HG03457 (cell line): ENCODE results near the gene NINJ2.
"Not testable (repeated sequence)": the region's sequence is repeated elsewhere in the genome, so short reads cannot be mapped to it uniquely, and the experiment has no call there.

Source experiments
- ATAC-seq: cut with Tn5 transposase; IDR thresholded peaks from one replicate; pipeline ENCODE4 v1.9.1; 2021; ENCODE audit warnings: moderate number of reproducible peaks; ENCODE audit not compliant: unreplicated experiment

The NINJ2 gene

GRCh38 chr12:642633-643474 lies 20.4 kb downstream of the NINJ2 start:
- ATAC-seq, result no peak

- not testable (repeated sequence) for ATAC-seq
Observed at GRCh38 chr12:641321-641720, 21.9 kb downstream of the NINJ2 start.

- no peak for ATAC-seq
Observed at GRCh38 chr12:640773-641172, 22.5 kb downstream of the NINJ2 start.

- ATAC-seq, result no peak
Observed at GRCh38 chr12:639988-640387, 23.3 kb downstream of the NINJ2 start.

GRCh38 chr12:639566-639965 lies 23.7 kb downstream of the NINJ2 start:
- ATAC-seq, result no peak

- no peak for ATAC-seq
Observed at GRCh38 chr12:638953-639557, 24.2 kb downstream of the NINJ2 start.

GRCh38 chr12:636632-637031 lies 26.6 kb downstream of the NINJ2 start:
- no peak for ATAC-seq

- ATAC-seq, result no peak
Observed at GRCh38 chr12:633731-634130, 29.5 kb downstream of the NINJ2 start.

- no peak for ATAC-seq
Observed at GRCh38 chr12:632102-632696, 31.0 kb downstream of the NINJ2 start.

GRCh38 chr12:630656-631632 lies 32.3 kb downstream of the NINJ2 start:
- peak; percentile 74 for ATAC-seq

GRCh38 chr12:628742-629078 lies 34.5 kb downstream of the NINJ2 start:
- not testable (repeated sequence) for ATAC-seq

GRCh38 chr12:627863-628741 lies 35.1 kb downstream of the NINJ2 start:
- no peak for ATAC-seq

- no peak for ATAC-seq
Observed at GRCh38 chr12:627285-627684, 36.0 kb downstream of the NINJ2 start.

- no peak for ATAC-seq
Observed at GRCh38 chr12:625998-626397, 37.2 kb downstream of the NINJ2 start.

GRCh38 chr12:623865-624372 lies 39.3 kb downstream of the NINJ2 start:
- ATAC-seq, result no peak

- ATAC-seq, result no peak
Observed at GRCh38 chr12:623172-623864, 39.9 kb downstream of the NINJ2 start.

- ATAC-seq, result no peak
Observed at GRCh38 chr12:622416-622815, 40.8 kb downstream of the NINJ2 start.

GRCh38 chr12:619346-619745 lies 43.9 kb downstream of the NINJ2 start:
- ATAC-seq, result no peak

GRCh38 chr12:618605-619004 lies 44.6 kb downstream of the NINJ2 start:
- no peak for ATAC-seq
